Activated T-cell treated with anti-CD3 and anti-CD28 coated beads, Interleukin-2, amount 50 U/mL, for 48 hours (primary cell): ENCODE data around the gene CFAP20DC.
"Not testable (repeated sequence)": the region's sequence is repeated elsewhere in the genome, so short reads cannot be mapped to it uniquely, and the experiment has no call there.

Source experiments
- DNase-seq, 2 experiments: peaks; one replicate each; pipeline ENCODE4 v3.0.0-alpha.2; 2020

The CFAP20DC gene

DNA sequence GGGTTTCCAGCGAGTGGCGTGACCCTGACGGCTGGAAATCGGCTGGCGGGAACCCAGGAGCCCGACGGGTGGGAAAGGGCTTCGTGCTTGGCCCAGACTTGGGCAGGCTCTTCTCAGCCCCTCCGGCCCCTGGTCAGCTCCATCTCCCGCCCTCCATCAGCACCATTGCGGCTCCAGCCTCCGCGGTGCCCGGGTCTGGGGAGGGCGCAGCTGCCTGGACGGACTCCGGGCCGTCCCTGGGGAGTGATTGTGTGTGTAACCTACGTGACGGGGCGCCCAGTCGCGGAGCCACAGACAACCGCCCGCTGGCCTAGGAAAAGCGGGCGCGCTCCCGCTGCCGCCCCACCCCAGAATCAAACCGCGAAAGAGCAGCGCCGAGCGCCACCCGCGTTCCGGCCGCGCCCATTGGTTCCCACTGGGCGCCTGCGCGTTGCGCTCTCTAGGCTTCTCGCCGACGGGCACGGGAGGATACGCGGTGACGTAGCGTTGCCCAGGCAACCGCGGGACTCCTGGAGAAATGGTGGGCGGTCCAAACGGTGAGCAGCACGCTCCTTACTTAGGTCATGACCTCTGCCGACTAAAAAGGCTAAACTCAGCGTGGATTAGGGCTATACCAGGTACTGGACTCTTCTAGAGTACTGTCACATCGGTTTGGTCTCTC lies at the start of gene CFAP20DC:
TSS of gene CFAP20DC (minus strand) at position 355 of the 661 bp plus-strand sequence. CDS start 394 bp downstream, outside the sequence.
- peak; percentile 92 to 94 for DNase-seq

DNA sequence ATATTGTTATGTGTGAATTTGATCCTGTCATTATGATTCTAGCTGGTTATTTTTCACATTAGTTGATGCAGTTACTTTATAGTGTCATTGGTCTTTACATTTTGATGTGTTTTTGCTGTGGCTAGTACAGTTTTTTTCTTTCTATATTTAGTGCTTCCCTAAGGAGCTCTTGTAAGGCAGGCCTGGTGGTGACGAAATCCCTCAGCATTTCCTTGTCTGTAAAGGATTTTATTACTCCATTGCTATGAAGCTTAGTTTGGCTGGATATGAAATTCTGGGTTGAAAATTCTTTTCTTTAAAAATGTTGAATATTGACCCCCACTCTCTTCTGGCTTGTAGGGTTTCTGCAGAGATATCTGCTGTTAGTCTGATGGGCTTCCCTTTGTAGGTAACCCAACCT lies 48.7 kb upstream of the CFAP20DC start:
- DNase-seq, result not testable (repeated sequence)

DNA sequence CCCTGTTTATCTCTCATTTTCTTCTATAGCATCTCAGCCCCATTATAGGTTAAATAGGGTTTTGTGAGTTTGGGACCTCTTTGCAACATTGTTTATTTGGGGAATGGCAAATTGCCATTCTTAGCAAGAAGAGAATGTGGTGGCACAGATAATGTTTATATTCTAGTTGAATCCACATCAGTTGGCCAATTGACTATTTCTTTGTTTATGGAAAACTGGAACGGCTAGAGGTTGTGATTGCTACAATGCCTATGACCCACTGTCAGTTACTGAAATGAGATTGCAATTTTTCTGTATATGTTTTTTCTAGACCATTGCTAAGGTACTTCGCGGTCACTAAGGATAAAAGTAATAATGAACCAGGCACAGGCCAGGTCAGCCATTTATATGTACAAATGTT lies 44.6 kb upstream of the CFAP20DC start:
- DNase-seq, result no peak

DNA sequence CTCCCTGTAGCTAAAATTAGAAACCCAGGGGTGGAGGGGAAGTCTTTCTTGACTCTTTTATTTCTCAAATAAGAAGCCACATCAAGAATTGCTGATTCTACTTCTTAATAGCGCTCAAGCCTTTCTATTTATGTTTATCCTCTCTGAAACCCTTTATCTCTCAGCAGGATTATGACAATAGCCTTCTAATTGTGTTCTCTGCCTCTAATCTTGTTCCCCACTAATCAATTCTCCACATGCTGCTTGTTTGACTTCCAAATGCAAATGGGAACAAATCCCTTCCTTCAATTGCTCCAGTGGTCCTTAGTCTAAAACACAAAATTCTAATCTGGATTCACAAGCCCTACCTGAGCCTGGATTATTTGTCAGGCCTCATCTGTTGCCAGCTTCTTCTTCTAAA lies 43.7 kb upstream of the CFAP20DC start:
- no peak for DNase-seq

DNA sequence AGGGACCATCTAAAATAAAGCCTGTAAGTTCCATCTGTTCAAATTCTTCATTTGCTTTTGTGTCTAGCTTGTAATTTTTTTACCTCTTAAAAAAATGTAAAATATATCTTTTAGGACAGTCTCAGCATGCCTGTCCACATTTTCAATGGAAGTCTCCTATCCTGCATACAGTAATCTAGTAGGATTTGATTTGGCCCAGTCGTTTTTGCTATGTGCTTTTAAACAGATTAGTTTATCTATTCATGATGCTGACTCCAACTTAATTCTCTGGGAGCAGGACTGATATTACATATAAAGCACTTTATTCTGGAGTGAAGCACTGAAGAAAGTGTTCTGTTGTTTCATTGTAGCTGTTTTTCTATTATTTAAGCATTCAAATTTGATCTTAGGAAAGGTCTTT lies 38.9 kb upstream of the CFAP20DC start:
- DNase-seq, result no peak

DNA sequence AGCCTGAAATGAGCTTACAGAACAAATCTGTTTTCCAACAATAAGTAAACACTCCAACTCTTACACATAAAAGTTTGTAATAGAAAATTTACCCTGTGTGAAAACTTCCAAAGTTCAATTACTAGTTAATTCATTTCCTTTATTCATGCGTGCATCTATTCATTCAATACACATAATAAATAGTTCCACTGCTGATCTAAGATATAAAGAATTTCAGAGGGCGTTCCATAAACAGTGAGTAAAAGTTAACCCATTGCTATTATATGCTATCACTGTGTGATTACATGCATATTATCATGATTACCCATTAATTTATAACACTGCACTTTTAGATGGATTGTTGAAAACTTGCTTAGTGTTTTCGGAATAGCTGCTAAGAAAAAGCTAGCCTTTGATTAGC lies 36.2 kb upstream of the CFAP20DC start:
- no peak for DNase-seq

DNA sequence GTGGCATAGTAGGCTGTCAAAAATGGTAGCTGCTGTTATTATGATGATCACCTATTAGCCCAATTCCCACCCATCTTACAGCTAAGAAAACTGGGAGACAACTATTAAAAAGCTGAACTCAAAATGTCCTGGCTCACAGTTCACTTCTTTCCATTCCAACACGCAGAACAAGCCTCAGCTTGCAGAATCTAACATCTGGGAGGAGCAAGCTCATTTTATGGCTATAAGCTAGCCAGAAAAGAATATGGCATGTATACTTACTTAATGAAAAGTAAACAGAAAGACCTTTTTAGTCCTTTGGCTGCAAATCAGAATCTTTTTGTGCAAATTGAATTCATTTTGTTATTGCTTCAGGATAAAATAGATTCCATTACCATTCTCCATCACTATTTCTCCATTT lies 34.8 kb upstream of the CFAP20DC start:
- DNase-seq, result no peak

DNA sequence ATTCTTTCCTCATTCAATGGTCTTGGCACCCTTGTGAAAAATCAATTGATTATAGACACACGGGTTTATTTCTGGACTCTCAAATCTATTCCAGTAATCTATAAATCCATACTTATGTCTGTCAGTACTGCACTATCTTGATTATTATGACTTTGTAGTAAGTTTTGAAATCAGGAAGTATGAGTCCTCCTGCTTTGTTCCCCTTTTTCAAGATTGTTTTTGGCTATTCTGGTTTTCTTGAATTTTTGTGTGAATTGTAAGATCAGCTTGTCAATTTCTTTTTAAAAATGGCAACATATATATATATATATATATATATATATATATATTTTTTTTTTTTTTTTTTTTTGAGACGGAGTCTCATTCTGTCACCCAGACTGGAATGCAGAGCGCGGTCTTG lies 32.3 kb upstream of the CFAP20DC start:
- DNase-seq, result no peak

DNA sequence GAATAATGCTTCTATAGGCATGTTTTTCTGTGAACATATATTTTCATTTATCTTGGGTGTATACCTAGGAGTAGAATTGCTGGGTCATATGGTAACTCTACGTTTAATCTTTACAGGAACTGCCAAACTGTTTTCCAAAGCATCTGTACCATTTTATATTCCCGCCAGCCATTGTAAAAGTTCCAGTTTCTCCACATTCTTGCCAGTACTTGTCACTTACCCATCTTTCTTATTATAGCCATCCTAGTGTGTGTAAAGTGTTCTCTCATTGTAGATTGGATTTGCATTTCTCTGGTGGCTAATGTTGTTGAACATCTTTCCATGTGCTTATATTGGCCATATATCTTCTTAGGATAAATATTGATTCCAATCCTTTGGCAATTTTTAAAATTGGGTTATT lies 31.2 kb upstream of the CFAP20DC start:
- DNase-seq, result no peak

DNA sequence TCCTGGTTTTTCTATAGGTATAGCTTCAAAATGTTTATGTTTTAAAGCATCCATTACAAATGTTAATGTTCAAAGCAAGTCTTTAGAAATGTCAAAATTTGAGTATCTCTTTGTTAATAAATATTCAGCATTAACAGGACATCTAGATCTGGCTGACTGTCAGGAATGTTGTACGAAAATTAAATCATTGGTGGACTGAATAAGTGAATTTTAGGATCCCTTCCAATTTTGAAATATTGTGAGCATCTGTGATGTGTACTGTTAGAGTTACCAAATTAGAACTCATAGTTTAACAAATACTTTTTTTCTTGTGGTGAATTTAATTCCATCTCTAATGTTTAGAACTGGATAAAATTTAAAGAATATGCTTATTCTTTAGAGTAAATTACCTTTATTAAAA lies 30.1 kb upstream of the CFAP20DC start:
- DNase-seq, result no peak

DNA sequence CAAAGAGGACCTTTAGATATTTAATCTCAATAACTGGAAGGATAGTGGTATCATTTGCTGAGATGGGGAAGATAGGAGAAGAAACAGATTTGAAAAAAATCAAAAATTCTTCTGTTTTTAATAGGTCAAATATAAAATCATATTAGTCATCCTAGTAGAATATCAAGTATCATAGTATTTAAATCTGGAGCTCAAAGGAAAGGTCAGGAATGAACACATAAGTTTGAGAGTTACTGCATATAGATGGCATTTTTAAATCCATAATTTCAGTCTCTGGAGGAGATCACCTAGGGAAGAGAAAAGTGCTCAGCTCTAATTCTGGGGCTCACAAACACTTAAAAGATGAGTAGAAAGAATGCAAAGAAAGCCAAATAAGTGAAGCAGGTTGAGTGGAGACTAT lies 24.9 kb upstream of the CFAP20DC start:
- DNase-seq, result no peak

DNA sequence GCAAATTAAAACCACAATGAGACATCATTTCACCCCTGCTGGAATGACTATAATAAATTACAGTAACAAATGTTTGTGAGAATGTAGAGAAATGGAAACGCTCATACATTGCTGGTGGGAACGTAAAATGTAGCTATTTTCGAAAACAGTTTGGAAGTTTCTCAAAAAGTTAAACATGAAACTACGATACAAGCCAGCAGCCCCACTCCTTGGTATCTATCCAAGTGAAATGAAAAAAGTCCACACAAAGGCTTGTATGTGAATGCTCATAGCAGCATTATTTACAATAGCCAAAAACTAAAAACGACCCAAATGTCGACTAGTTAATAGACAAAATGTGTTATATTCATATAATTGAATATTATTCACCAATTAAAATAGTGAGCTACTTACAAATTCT lies 22.9 kb upstream of the CFAP20DC start:
- DNase-seq, result no peak

DNA sequence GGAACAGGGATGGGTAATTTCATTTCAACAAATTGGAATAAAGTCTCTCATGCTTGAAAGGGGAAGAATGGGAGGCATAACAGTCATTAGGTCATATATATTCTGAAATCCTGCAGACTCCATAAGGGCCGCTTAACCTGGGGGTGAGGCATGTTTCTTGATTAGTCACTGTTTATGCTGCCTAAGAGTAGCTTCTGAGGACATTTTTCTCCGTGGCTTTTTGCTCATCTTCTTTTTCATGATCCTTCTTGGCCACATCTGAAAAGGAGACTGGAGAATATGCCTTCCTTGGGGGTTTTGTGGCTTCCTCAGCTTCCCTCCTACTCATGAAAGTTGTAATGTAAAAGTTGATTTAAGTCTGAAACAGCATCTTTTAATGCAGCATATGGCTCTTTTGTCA lies 20.0 kb upstream of the CFAP20DC start:
- DNase-seq, result no peak

DNA sequence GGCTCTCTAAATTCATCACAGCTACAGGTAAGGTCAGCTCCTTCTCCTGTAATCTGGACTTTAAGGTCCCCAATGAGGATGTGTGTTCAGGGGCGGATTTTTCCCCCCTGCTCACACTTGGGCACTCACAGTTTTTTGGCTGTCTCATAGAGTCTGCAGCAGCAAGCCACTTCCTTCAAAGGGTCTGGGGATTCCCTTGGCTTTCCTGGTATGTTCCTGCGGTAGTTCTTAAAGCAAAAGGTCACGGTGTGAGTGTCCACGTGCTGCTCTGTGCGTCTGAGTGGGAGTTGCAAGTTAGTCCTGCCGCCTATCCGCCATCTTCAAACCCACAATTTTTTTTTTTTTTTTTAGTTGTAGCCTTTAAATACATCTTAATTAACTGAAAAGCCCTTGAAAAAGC lies 15.4 kb upstream of the CFAP20DC start:
- no peak for DNase-seq

DNA sequence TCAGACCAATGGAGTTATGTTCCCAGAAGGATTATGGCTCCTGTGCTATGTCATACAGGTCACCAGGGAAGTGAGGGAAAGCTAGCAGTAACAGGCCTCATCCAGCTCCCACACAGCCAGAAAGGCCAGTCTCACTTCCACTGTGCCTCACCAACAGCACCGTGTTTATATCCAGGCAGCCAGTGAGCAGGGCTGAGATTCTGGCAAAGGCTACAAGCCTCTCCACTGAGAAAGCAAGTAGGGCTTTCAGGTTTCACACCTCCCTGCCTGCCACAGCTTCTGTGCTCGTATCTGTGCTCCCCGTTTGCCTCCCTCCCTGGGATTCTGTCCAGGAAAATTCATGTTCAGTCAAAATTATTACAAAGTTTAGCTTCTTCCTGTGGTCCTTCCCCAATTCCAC lies 14.9 kb upstream of the CFAP20DC start:
- no peak for DNase-seq

DNA sequence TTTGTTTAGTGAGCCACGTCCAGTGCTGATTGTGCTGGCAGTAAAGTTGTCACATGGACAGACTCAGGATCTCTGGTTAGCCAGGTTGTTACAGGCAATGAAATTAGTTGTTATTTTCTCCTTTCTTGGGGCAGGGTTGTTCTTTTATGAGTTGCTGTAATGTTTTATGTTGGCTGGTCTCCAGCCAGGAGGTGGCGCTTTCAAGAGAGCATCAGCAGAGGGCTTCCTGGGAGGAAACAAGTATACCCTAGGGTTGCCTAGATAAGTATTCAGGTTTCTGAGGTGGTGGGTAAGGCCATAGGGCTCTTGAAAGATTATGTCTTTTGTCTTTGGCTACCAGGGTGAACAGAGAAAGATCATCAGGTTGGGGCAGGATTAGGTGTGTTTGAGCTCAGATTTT lies 14.5 kb upstream of the CFAP20DC start:
- no peak for DNase-seq

DNA sequence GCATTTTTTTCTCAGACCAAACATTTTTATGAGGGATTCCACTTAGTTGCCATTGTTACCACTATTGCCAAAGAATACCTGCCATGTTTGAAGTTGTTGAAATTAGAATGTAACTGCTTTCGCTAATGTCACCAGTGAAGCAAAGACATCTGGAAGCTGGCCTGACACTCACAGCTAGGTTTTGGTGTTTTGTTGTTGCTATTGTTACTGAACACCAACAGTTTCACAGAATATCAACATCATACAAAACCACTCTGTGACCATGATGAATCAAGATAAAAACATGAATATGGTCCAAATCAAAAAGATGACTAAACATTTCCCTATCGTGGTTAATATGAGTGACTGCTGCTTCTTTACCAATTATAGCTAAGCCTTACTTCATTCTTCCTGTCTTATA lies 6.9 kb upstream of the CFAP20DC start:
- DNase-seq, result no peak

DNA sequence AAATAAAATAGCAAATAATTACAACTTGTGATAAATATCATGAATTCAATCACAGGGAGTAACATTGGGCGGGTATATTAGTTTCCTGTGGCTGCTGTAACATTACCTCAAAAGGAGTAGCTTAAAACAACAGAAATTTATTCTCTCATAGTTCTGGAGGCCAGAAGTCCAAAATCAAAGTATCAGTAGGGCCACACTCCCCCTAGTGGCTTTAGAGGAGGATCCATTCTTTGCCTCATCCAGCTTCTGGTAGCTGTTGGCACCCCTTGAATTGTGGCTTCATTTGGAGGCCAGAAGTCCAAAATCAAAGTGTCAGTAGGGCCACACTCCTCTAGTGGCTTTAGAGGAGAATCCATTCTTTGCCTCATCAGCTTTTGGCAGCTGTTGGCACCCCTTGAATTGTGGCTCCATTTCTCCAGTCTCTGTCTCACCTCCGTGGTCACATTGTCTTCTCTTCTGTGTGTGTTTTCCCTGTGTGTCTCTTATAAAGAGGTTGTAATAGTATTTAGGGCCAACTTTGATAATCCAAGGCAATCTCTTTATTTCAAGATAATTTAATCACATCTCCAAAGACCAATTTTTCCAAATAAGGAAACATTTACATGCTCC lies 3.1 kb upstream of the CFAP20DC start:
- DNase-seq, result no peak

DNA sequence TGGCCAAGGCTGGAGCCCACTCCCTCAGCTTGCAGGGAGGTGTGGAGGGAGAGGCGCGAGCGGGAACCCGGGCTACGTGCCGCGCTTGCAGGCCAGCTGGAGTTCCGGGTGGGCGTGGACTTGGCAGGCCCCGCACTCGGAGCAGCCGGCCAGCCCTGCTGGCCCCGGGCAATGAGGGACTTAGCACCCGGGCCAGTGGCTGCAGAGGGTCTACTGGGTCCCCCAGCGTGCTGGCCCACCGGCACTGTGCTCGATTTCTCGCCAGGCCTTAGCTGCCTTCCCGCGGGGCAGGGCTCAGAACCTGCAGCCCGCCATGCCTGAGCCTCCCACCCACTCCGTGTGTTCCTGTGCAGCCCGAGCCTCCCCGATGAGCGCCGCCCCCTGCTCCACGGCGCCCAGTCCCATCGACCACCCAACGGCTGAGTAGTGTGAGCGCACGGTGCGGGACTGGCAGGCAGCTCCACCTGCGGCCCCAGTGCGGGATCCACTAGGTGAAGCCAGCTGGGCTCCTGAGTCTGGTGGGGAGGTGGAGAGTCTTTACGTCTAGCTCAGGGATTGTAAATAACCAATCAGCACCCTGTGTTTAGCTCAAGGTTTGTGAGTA lies 1.1 kb upstream of the CFAP20DC start:
- not testable (repeated sequence) for DNase-seq

DNA sequence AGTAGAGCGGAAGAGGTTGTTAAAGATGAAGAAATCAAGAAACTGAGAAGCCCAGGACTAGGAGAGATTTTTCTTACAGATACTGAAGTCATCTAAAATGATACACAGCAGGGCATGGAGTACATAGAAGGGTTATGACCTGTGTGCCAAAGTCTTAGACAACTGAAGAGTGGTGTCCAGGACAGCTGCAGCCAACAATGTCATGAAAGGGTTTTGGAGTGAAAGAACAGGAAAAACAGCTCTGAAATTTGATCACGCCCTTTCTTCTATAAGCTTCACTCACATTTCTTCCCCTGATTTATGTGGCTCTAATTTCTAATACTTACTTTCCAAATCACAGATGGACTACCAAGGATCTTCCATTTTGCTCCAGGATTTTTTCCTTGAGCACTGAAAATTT lies 3.0 kb downstream of the CFAP20DC start:
- no peak for DNase-seq

DNA sequence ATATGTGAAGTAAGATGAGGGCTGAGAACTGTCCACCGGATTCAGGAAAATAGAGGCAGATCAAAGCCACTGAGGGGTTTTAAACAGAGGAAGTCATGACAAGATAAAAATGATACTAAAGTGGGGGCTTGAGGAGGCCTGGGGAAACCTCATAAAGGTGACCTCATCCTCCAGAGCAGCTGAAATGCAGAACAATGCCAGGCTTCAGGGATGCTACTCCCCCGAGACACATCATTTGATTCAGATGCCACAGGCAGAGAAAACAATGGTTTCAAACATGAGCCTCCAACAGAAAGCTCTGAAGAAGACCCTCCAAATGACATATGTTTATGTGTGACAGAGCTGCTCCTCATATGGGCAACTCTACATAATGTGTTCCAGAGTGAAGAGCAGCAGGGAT lies 6.4 kb downstream of the CFAP20DC start:
- DNase-seq, result no peak

DNA sequence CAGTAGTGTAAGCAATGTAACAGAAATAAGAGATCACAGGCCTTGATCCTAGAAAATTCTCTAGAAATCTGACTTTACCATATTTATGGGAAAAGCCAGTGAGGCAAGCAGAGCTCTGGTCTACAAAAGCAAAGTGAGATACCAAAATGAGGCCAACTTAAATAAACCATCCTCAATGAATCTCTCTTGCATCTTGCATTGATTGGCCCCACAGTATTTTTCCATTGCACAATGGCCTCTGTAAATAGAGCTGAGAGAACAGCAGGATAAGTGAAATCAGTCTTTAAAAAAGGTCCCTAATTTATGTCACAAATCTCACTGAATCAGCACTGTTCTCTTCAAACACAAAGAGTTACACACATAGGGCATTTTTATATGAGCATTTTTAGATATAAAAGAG lies 8.9 kb downstream of the CFAP20DC start:
- DNase-seq, result no peak

DNA sequence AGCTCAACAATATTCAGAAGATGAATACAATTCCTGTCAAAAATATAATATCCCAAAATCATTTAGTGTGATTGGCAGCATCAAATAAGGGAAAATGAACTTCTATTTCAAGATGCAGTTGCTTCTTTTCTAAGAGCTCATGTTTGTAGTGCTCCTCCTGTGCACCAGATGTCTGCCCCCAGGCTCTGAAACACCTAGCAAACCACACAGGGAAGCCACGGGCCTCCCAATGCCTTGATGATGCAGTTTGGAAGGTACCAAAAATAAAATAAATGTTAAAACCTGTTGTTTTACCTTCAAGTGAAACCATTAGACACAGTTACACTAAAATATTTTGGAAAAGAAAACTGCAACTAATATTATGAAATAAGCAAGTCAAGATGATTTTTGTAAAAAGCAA lies 22.2 kb downstream of the CFAP20DC start:
- no peak for DNase-seq

DNA sequence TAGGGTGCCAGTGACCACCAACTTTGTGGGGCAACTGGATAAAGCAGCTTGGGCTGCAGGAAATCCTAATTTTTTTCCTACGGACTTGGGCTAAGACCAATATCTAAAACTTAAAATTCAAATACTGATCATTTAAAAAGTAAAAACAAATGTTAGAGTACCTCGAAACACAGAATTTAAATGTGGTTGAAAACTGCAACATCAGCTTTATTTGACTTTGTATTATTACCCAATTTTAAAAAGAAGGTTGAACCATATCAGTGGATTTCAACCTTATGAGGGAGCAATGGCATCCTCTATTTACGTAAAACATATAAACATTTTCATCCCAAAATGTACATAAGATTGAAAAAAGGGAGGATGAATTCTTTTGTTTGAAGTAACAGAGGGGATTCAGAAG lies 26.2 kb downstream of the CFAP20DC start:
- DNase-seq, result no peak

DNA sequence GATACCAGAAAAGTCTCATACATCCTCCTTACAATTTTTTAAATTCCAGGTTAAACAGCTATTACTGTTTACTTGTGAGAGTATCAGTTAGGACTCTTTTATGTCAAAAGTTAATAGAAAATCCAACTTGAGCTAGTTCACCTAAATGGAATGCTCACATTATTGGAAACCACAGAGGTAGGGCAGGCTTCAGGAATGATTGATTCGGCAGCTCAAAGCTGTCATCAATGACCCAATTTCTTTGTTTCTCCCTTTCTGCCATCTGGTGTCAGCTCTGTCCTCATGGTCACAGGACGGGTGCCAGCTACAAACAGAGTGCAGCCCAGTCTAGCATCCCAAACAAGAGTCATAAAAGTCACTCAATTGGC lies 32.2 kb downstream of the CFAP20DC start:
- no peak for DNase-seq
